ENCODE measurements around the gene TAS1R2. TPM values are rescaled to one million over a fixed set of nuclear protein-coding genes. Genes with fewer than 3 reads are reported as not detected.

The TAS1R2 gene
- total RNA-seq, 1 donor from 2014 or later: not detected

GRCh38 chr1:18799454-18799853 is 60.0 kb downstream of the TAS1R2 start:
- no peak for ATAC-seq

- no peak for ATAC-seq
These were observed 60.5 kb downstream of the TAS1R2 start for GRCh38 chr1:18798946-18799345.

DNA sequence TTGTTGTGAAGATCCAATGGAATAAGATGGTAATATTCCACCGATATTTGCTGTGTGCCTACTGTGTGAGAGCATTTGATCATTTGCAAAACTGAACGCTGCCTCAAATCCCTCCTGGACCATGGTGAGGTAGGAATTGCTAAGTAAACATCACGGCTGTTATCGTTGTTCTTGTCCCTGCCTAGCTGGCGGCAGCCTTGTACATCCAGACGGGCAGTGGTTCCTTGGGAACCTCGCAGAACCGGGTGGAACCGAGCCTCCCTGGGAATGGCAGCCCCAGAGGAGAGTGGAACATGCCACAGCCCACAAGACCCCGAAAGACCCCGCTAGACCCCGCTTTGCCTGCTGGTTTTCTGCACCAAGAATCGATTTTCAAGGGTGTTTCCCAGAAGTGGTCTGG is 60.9 kb downstream of the TAS1R2 start:
- ATAC-seq: no peak

DNA sequence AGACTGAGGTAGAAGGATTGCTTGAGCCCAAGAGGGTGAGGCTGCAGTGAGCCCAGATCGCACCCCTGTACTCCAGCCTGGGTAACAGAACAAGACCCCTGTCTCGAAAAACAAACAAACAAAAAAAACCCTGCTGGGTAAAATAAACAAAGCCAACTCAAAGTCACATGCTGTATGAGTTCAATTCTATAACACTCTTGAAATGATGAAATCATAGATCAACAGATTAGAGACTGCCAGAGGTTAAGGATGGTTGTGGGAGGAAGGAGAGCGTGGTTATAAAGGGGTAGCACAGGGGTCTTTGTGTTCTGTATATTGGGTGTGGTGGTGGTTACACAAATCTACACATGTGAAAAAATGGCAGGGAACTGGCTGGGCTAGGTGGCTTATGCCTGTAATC is 62.5 kb downstream of the TAS1R2 start:
- no peak for ATAC-seq

DNA sequence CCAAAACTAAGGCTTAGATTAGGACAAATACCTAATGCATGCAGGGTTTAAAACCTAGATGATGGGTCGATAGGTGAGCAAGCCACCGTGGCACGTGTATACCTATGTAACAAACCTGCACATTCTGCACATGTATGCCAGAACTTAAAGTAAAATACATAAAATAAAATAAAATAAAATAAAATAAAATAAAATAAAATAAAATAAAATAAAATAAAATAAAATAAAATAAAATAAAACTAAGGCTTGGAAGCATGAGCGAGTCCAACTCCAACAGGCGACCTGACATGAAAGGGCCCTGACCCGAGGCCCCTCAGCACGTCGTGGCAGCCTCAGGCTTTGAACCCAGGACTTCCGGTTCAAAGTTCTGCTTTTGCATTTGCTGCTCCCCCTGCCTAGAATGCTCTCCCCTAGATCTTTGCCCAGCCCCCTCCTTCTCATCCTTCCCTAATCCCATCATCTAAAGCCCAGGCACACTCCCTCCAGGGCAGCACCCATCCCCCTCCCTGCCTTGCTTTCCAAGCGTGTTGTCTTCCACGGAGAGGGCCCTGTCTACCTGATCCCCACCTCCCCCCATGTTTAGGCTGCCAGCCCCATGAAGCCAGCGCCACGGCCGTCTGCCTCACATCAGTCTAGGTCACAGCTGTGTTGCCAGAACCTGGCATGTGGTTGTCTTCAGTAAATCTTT is 64.3 kb downstream of the TAS1R2 start:
- ATAC-seq: no peak

GRCh38 chr1:18794561-18794960 is 64.9 kb downstream of the TAS1R2 start:
- no peak for ATAC-seq

GRCh38 chr1:18794051-18794450 is 65.4 kb downstream of the TAS1R2 start:
- ATAC-seq: no peak

DNA sequence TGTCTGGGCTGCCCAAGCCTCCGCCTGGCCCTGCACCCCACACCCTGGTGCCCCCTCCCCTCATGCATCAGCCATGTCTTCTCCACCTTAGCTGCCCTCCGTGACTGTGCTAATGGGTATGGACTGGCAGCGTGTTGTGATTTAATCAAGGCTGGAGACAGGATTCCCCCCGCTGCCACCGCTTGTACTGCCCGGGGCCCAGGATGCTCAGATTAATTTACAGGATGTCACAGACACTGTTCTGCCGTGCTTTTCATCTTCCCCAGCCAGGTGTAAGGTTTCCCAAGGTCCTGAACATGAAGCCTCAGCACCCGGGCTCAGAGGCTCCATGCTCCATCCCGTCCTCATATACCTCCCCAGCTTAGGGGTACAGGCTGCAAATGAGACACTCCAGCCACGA is 66.3 kb downstream of the TAS1R2 start:
- ATAC-seq: no peak

DNA sequence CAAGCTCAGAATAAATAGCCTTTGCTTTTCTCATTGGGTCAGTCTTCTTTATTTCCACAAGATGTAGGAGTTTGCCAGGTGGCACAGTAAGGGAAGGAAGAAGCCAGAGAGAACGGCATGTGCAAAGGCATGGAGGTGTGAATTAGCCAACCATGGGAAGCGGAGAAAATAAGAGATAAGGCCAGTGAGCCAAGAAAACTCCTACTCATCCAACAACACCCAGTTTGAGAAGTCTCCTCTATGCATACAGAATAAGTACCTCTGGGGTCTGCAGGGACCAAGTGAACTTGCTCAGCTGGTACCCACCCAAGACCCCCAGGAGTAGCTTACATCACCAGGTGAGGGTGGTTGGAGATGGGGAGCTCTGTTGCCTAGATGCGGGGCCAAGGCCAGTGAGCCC is 66.7 kb downstream of the TAS1R2 start:
- no peak for ATAC-seq

Other genes starting within 250 kb of the TAS1R2 start
- gene PAX7, start 228.8 kb downstream of the TAS1R2 start, total RNA-seq: not detected
- 54.8 TPM for gene ALDH4A1, start 42.9 kb upstream of the TAS1R2 start, total RNA-seq
- 70.2 TPM for gene IFFO2, start 97.0 kb upstream of the TAS1R2 start, total RNA-seq